NCI-H2196 treated with DMSO at 0.1 percent for 48 hours (cell line): ENCODE results near the gene PARD3.

ENCODE experiments used
- DNase-seq: peaks from one replicate; lab custom pipeline; 2025; ENCODE audit not compliant: unreplicated experiment; lab: John Stamatoyannopoulos, UW

Gene PARD3

GRCh38 chr10:34203966-34204630, 611.0 kb downstream of the PARD3 start:
- DNase-seq: no peak

GRCh38 chr10:34200355-34200901, 614.7 kb downstream of the PARD3 start:
- no peak for DNase-seq

- no peak for DNase-seq
Measured at GRCh38 chr10:34198953-34199352, 616.1 kb downstream of the PARD3 start.

- DNase-seq: no peak
Measured at GRCh38 chr10:34196058-34196433, 619.0 kb downstream of the PARD3 start.

GRCh38 chr10:34195364-34196057, 619.6 kb downstream of the PARD3 start:
- no peak for DNase-seq

- DNase-seq: no peak
Measured at GRCh38 chr10:34193931-34194626, 621.0 kb downstream of the PARD3 start.

- no peak for DNase-seq
Measured at GRCh38 chr10:34192646-34193045, 622.5 kb downstream of the PARD3 start.

- no peak for DNase-seq
Measured at GRCh38 chr10:34191406-34191805, 623.7 kb downstream of the PARD3 start.

GRCh38 chr10:34190580-34190979, 624.5 kb downstream of the PARD3 start:
- no peak for DNase-seq

- DNase-seq: no peak
Measured at GRCh38 chr10:34189830-34190229, 625.3 kb downstream of the PARD3 start.

GRCh38 chr10:34188221-34188620, 626.9 kb downstream of the PARD3 start:
- no peak for DNase-seq

- DNase-seq: no peak
Measured at GRCh38 chr10:34187201-34187600, 627.9 kb downstream of the PARD3 start.

GRCh38 chr10:34186745-34187144, 628.4 kb downstream of the PARD3 start:
- DNase-seq: no peak

- DNase-seq: no peak
Measured at GRCh38 chr10:34185998-34186397, 629.1 kb downstream of the PARD3 start.

- no peak for DNase-seq
Measured at GRCh38 chr10:34184939-34185386, 630.1 kb downstream of the PARD3 start.

- DNase-seq: no peak
Measured at GRCh38 chr10:34184397-34184796, 630.7 kb downstream of the PARD3 start.

- no peak for DNase-seq
Measured at GRCh38 chr10:34183016-34183796, 631.9 kb downstream of the PARD3 start.

GRCh38 chr10:34181553-34182300, 633.4 kb downstream of the PARD3 start:
- no peak for DNase-seq

- no peak for DNase-seq
Measured at GRCh38 chr10:34180749-34181148, 634.3 kb downstream of the PARD3 start.

GRCh38 chr10:34179280-34179679, 635.8 kb downstream of the PARD3 start:
- no peak for DNase-seq
